Measurements from ENCODE around the gene IRAG1. TPM values are rescaled to one million over a fixed set of nuclear protein-coding genes. Genes with fewer than 3 reads are reported as not detected.

IRAG1 gene, protein sequence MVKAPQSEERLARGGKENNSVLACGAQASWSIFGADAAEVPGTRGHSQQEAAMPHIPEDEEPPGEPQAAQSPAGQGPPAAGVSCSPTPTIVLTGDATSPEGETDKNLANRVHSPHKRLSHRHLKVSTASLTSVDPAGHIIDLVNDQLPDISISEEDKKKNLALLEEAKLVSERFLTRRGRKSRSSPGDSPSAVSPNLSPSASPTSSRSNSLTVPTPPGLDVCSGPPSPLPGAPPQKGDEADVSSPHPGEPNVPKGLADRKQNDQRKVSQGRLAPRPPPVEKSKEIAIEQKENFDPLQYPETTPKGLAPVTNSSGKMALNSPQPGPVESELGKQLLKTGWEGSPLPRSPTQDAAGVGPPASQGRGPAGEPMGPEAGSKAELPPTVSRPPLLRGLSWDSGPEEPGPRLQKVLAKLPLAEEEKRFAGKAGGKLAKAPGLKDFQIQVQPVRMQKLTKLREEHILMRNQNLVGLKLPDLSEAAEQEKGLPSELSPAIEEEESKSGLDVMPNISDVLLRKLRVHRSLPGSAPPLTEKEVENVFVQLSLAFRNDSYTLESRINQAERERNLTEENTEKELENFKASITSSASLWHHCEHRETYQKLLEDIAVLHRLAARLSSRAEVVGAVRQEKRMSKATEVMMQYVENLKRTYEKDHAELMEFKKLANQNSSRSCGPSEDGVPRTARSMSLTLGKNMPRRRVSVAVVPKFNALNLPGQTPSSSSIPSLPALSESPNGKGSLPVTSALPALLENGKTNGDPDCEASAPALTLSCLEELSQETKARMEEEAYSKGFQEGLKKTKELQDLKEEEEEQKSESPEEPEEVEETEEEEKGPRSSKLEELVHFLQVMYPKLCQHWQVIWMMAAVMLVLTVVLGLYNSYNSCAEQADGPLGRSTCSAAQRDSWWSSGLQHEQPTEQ
- 1.8 and 19.2 TPM in 2 replicates for total RNA-seq

DNA sequence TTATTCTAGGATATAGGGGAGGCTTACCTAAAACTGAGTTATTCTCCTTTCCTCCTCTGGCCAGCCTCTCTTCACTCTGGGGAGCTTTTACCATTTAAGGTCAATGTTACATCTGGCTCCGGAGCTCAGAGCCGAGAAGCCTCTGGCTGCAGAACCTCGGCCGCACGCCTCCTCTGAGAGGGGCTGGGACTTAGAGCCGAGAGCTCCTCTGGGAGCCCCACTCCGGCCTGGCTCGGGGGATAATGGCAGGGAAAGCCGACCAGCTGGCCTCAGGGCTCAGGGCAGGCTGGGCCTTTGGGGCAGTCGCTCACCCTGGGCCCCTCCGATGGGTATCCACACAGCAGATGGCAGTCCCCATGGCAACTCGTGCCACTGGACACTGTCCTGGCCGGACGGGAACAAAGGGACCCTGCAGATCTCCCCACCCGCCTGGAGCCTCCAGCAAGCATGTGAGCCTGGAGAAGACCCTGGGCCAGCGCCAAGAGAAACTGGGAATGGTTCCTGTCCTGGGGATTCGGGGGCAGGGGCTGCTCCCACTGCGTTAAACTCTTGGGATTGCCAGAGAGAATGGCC lies at the start of gene IRAG1:
IRAG1 (minus strand) TSS at position 247 of the 573 bp plus-strand sequence; CDS start at position 94, 153 bp downstream.

Small RNA genes within 50 kb of the gene (small RNA-seq; reads per million reads assigned to genes)
- not detected for gene RF00019 (ENCODE audit: low replicate concordance)

Other genes with a start within 250 kb of the IRAG1 start
- gene AMPD3, start 238.5 kb downstream of the IRAG1 start, total RNA-seq: 21.2 and 46.8 TPM in 2 replicates
- gene RNF141, start 152.6 kb downstream of the IRAG1 start, total RNA-seq: 17.5 and 19.9 TPM in 2 replicates
- gene LYVE1, start 125.1 kb downstream of the IRAG1 start, total RNA-seq: not detected in 2 replicates
- 19.0 and 24.3 TPM in 2 replicates for gene CTR9, start 57.5 kb upstream of the IRAG1 start, total RNA-seq
- gene EIF4G2, start 115.2 kb upstream of the IRAG1 start, total RNA-seq: 748 and 1,238 TPM in 2 replicates
- gene ZBED5, start 164.3 kb upstream of the IRAG1 start, total RNA-seq: 10.3 and 23.0 TPM in 2 replicates